ENCODE data around the gene C5orf47.
"Not testable (repeated sequence)": the region's sequence is repeated elsewhere in the genome, so short reads cannot be mapped to it uniquely, and the experiment has no call there.

The C5orf47 gene

GRCh38 chr5:173969167-173970049, 19.6 kb upstream of the C5orf47 start:
- in situ Hi-C loops (cut with MboI; ENCODE audit: low sequenced_read_pairs): loop anchor here (5.0 kb wide), 1 partner anchor 352 kb away; the partner anchor contains the start of gene BOD1

- in situ Hi-C loops (cut with MboI; ENCODE audit: low sequenced_read_pairs): loop anchor here (5.0 kb wide), 1 partner anchor 354 kb away; the partner anchor contains the start of gene BOD1
Observed at GRCh38 chr5:173970878-173971650, 17.9 kb upstream of the C5orf47 start.

- in situ Hi-C loops (cut with MboI; ENCODE audit: low sequenced_read_pairs): loop anchor here (5.0 kb wide), 1 partner anchor 355 kb away; the partner anchor contains the start of gene BOD1
Observed at GRCh38 chr5:173971681-173972345, 17.2 kb upstream of the C5orf47 start.

- in situ Hi-C loops (cut with MboI; ENCODE audit: low sequenced_read_pairs): loop anchor here (5.0 kb wide), 1 partner anchor 355 kb away; the partner anchor contains the start of gene BOD1
Observed at GRCh38 chr5:173972607-173972924, 16.4 kb upstream of the C5orf47 start.

GRCh38 chr5:173972925-173973615, 15.9 kb upstream of the C5orf47 start:
- in situ Hi-C loops (cut with MboI; ENCODE audit: low sequenced_read_pairs): loop anchor here (5.0 kb wide), 1 partner anchor 356 kb away; the partner anchor contains the start of gene BOD1

GRCh38 chr5:173973616-173973969, 15.4 kb upstream of the C5orf47 start:
- in situ Hi-C loops (cut with MboI; ENCODE audit: low sequenced_read_pairs): loop anchor here (5.0 kb wide), 1 partner anchor 356 kb away; the partner anchor contains the start of gene BOD1

GRCh38 chr5:173974688-173975239, 14.2 kb upstream of the C5orf47 start:
- in situ Hi-C loops (cut with MboI; ENCODE audit: low sequenced_read_pairs): loop anchor here (5.0 kb wide), 1 partner anchor 357 kb away; the partner anchor contains the start of gene BOD1

- in situ Hi-C loops (cut with MboI; ENCODE audit: low sequenced_read_pairs): no loop called here
Observed at GRCh38 chr5:173981185-173981761, 7.7 kb upstream of the C5orf47 start.

- in situ Hi-C loops (cut with MboI; ENCODE audit: low sequenced_read_pairs): no loop called here
Observed at GRCh38 chr5:173984218-173984617, 4.8 kb upstream of the C5orf47 start.

GRCh38 chr5:173989432-173990082, 587 bp downstream of the C5orf47 start:
- in situ Hi-C loops (cut with MboI; ENCODE audit: low sequenced_read_pairs): no loop called here

GRCh38 chr5:173997331-173997730, 8.4 kb downstream of the C5orf47 start:
- in situ Hi-C loops (cut with MboI; ENCODE audit: low sequenced_read_pairs): no loop called here

GRCh38 chr5:173998531-173998930, 9.6 kb downstream of the C5orf47 start:
- in situ Hi-C loops (cut with MboI; ENCODE audit: low sequenced_read_pairs): no loop called here

GRCh38 chr5:174000076-174000475, 11.1 kb downstream of the C5orf47 start:
- in situ Hi-C loops (cut with MboI; ENCODE audit: low sequenced_read_pairs): no loop called here

- in situ Hi-C loops (cut with MboI; ENCODE audit: low sequenced_read_pairs): no loop called here
Observed at GRCh38 chr5:174003795-174004194, 14.8 kb downstream of the C5orf47 start.

GRCh38 chr5:174008922-174009321, 20.0 kb downstream of the C5orf47 start:
- in situ Hi-C loops (cut with MboI; ENCODE audit: low sequenced_read_pairs): no loop called here

- in situ Hi-C loops (cut with MboI; ENCODE audit: low sequenced_read_pairs): no loop called here
Observed at GRCh38 chr5:174010365-174010764, 21.4 kb downstream of the C5orf47 start.

- in situ Hi-C loops (cut with MboI; ENCODE audit: low sequenced_read_pairs): no loop called here
Observed at GRCh38 chr5:174011441-174011840, 22.5 kb downstream of the C5orf47 start.

GRCh38 chr5:174020069-174020927, 31.3 kb downstream of the C5orf47 start:
- in situ Hi-C loops (cut with MboI; ENCODE audit: low sequenced_read_pairs): not testable (repeated sequence)
